Measurements from ENCODE around the gene CABLES1.

CABLES1 gene

DNA sequence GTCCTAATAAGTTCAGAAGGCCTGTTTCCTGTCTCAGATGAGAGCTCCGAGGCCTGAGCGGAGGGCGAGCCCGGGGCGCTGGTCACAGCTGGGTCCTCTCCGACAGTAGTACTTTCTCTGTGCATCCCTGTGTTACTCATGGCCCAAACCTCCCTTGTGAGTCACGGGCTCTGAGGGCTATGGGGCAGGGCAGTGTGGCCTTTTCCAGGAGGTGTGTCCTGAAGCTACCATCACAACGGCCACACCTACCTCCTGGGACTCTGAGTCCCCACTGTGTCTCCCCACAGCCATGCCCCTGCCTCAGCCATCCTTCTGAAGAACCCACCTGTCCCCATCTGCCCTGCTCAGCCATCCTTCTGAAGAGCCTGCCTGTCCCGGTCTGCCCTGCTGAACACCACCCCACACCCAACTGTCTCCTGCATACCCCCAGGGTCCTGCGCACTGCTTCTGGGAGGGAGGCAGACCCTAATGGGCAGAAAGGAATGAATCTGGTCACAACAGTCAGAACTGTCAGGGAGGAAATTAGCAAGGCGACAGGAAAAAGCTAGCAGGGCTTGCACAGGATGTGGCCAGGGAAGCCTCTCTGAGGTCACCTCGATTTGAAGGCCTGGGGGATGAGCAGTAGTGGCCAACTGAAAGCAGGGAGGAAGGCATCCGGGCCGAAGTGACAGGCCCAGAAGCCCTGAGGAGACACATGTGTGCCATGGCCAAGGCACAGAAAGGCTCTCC, 172.4 kb downstream of the CABLES1 start:
- no peaks in the 10 kb centered on the region for H3K36me3 ChIP-seq (ENCODE audit: control insufficient read depth, insufficient read depth, low read length)
- H3K27me3 ChIP-seq (ENCODE audit: control insufficient read depth, insufficient read depth, low read length) = no peaks in the 10 kb centered on the region
- no peaks in the 10 kb centered on the region for H3K9me3 ChIP-seq (ENCODE audit: control insufficient read depth, insufficient read depth, low read length)
- H3K27ac ChIP-seq (ENCODE audit: low read depth, low read length) = no peak overlapping the region
- H3K4me1 ChIP-seq (ENCODE audit: control insufficient read depth, insufficient read depth, low read length) = no peaks in the 10 kb centered on the region
- no peak overlapping the region for H3K4me3 ChIP-seq (ENCODE audit: low read depth, low read length)
- H3K9ac ChIP-seq (ENCODE audit: low read depth, low read length) = no peak overlapping the region

All from HUES48 (cell line).